HEK293 (cell line): ENCODE results near the gene SHBG.

Source experiments
- ATF2 ChIP-seq: fragments of 450-650 bp; formaldehyde crosslinking; IDR thresholded peaks from 2 replicates; pipeline ENCODE4 v1.5.1; 2016; ENCODE audit warnings: missing biosample characterization, missing genetic modification characterization, low read depth
- ZNF248 ChIP-seq: fragments of 450-650 bp; formaldehyde crosslinking; IDR thresholded peaks from 2 replicates; pipeline ENCODE4 v1.5.1; 2017; ENCODE audit warnings: missing biosample characterization, missing genetic modification characterization
- ZNF843 ChIP-seq: fragments of 450-650 bp; formaldehyde crosslinking; IDR thresholded peaks from 2 replicates; pipeline ENCODE4 v1.5.1; 2016; ENCODE audit warnings: missing biosample characterization, missing genetic modification characterization
- ZSCAN18 ChIP-seq: fragments of 450-650 bp; formaldehyde crosslinking; IDR thresholded peaks from 2 replicates; pipeline ENCODE4 v1.5.1; 2016; ENCODE audit warnings: missing biosample characterization, missing genetic modification characterization
- TF ChIP-seq, protein P1 (sequence below): fragments of 450-650 bp; formaldehyde crosslinking; IDR thresholded peaks from 2 replicates; pipeline ENCODE4 v1.5.1; 2016; ENCODE audit warnings: missing biosample characterization, missing genetic modification characterization

DNA sequence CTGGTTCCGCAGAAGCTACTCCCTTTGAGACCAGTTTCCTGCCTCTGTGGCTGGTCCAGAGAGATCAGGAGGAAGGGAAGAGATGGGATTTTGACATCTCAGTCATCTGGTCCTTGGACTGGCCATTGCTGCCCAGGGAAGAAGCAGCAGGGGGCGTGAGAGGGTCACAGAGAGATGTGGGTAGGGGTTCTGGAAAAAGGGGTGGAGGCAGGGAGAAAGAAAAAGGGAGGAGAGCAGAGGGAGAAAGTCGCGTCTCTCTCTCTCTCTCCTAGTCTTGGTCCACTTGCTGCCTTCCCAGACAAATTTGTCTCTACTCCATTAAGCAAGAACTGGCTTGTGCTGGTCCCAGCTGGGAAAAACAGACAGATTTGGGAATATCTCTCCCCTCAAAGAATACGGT, 4.4 kb downstream of the SHBG start:
- TF ChIP-seq ZNF248 (tag by site-specific recombination) (no peak), ZNF843 (tag by site-specific recombination) (no peak), ZSCAN18 (tag by site-specific recombination) (no peak), ATF2 (tag by site-specific recombination) (no peak)
- TF ChIP-seq, protein P1, sequence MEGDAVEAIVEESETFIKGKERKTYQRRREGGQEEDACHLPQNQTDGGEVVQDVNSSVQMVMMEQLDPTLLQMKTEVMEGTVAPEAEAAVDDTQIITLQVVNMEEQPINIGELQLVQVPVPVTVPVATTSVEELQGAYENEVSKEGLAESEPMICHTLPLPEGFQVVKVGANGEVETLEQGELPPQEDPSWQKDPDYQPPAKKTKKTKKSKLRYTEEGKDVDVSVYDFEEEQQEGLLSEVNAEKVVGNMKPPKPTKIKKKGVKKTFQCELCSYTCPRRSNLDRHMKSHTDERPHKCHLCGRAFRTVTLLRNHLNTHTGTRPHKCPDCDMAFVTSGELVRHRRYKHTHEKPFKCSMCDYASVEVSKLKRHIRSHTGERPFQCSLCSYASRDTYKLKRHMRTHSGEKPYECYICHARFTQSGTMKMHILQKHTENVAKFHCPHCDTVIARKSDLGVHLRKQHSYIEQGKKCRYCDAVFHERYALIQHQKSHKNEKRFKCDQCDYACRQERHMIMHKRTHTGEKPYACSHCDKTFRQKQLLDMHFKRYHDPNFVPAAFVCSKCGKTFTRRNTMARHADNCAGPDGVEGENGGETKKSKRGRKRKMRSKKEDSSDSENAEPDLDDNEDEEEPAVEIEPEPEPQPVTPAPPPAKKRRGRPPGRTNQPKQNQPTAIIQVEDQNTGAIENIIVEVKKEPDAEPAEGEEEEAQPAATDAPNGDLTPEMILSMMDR (tag by site-specific recombination) = peak; percentile 79
